ENCODE results near the gene WDR27.

Gene WDR27

GRCh38 chr6:169675011-169675410 lies 26.8 kb downstream of the WDR27 start:
- Histone ChIP-seq H3K4me3 (ENCODE audit: low read depth, low read length) (no peak overlapping the region), H3K9me3 (no peaks in the 10 kb centered on the region), H3K4me1 (no peaks in the 10 kb centered on the region; the same call in 1 of the 2 replicates), H3K27me3 (no peaks in the 10 kb centered on the region), H3K36me3 (peaks cover 21% of the 10 kb centered on the region)
- no peak for DNase-seq
- TF ChIP-seq CTCF (IDR thresholded peaks at IDR 0.05; ENCODE audit: low read depth, low read length) = no peak

GRCh38 chr6:169671563-169671962 lies 30.3 kb downstream of the WDR27 start:
- Histone ChIP-seq H3K4me3 (ENCODE audit: low read depth, low read length) (no peak overlapping the region), H3K36me3 (peaks cover 33% of the 10 kb centered on the region), H3K27me3 (no peaks in the 10 kb centered on the region), H3K4me1 (no peaks in the 10 kb centered on the region; the same call in 1 of the 2 replicates), H3K9me3 (no peaks in the 10 kb centered on the region)
- DNase-seq = no peak
- no peak for TF ChIP-seq CTCF (IDR thresholded peaks at IDR 0.05; ENCODE audit: low read depth, low read length)

- Histone ChIP-seq H3K4me1 (no peaks in the 10 kb centered on the region; the same call in 1 of the 2 replicates), H3K9me3 (no peaks in the 10 kb centered on the region), H3K4me3 (ENCODE audit: low read depth, low read length) (no peak overlapping the region), H3K36me3 (peaks cover 35% of the 10 kb centered on the region), H3K27me3 (no peaks in the 10 kb centered on the region)
- no peak for TF ChIP-seq CTCF (IDR thresholded peaks at IDR 0.05; ENCODE audit: low read depth, low read length)
- DNase-seq = no peak
These were observed 31.9 kb downstream of the WDR27 start for GRCh38 chr6:169669889-169670288.

- TF ChIP-seq CTCF (IDR thresholded peaks at IDR 0.05; ENCODE audit: low read depth, low read length) = no peak
- peaks cover 37% of the 10 kb centered on the region for H3K36me3 ChIP-seq
- no peak for DNase-seq
These were observed 32.7 kb downstream of the WDR27 start for GRCh38 chr6:169669147-169669546.

GRCh38 chr6:169668203-169668847 lies 33.5 kb downstream of the WDR27 start:
- TF ChIP-seq CTCF (IDR thresholded peaks at IDR 0.05; ENCODE audit: low read depth, low read length) = no peak
- H3K9me3 ChIP-seq = no peaks in the 10 kb centered on the region
- H3K4me1 ChIP-seq = no peaks in the 10 kb centered on the region
- H3K27me3 ChIP-seq = no peaks in the 10 kb centered on the region
- no peak overlapping the region for H3K4me3 ChIP-seq (ENCODE audit: low read depth, low read length)
- H3K36me3 ChIP-seq = peaks cover 43% of the 10 kb centered on the region
- DNase-seq = no peak

More at GRCh38 chr6:169669147-169669546, 32.7 kb downstream of the WDR27 start:
- Histone ChIP-seq H3K9me3 (no peaks in the 10 kb centered on the region), H3K4me1 (no peaks in the 10 kb centered on the region; the same call in 1 of the 2 replicates), H3K4me3 (ENCODE audit: low read depth, low read length) (no peak overlapping the region), H3K27me3 (no peaks in the 10 kb centered on the region)

GRCh38 chr6:169667716-169668115 lies 34.1 kb downstream of the WDR27 start:
- DNase-seq = no peak
- Histone ChIP-seq H3K27me3 (no peaks in the 10 kb centered on the region), H3K9me3 (no peaks in the 10 kb centered on the region), H3K4me3 (ENCODE audit: low read depth, low read length) (no peak overlapping the region), H3K36me3 (peaks cover 45% of the 10 kb centered on the region), H3K4me1 (no peaks in the 10 kb centered on the region)
- no peak for TF ChIP-seq CTCF (IDR thresholded peaks at IDR 0.05; ENCODE audit: low read depth, low read length)

Data from BE2C (cell line).